Body of pancreas (tissue), 4 donors: ENCODE measurements around the gene BATF2.

ENCODE experiments used
- POLR2A ChIP-seq, 3 donors: fragments of 450-650 bp; IDR thresholded peaks; one replicate each; pipeline ENCODE4 v1.6.1; 2016; ENCODE audit warnings: antibody characterized with exemption in 3 of 3, mild to moderate bottlenecking in 2 of 3
- TF ChIP-seq, protein P1 (sequence below), 7 experiments: fragments of 450-650 bp in 4 of 7; fragments of 200-600 bp in 3 of 7; sonication (generic) in 3 of 7; IDR thresholded peaks; one replicate each; pipeline ENCODE4 v1.5.1; 2016 to 2019; ENCODE audit warnings: antibody characterized with exemption in 7 of 7

DNA sequence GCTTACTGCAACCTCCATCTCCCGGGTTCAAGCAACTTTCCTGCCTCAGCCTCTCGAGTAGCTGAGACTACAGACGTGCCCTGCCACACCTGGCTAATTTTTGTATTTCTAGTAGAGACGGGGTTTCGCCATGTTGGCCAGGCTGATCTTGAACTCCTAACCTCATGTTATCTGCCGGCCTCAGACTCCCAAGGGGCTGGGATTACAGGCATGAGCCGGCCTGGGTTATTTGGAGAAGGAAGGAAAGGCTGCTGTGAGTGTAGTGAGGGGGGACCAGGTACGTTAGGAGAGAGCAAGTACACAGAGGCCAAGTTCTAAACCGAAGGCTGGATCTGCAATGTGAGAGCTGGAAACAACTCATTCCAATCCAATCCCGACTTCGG lies 453 bp downstream of the BATF2 start:
- TF ChIP-seq, protein P1, sequence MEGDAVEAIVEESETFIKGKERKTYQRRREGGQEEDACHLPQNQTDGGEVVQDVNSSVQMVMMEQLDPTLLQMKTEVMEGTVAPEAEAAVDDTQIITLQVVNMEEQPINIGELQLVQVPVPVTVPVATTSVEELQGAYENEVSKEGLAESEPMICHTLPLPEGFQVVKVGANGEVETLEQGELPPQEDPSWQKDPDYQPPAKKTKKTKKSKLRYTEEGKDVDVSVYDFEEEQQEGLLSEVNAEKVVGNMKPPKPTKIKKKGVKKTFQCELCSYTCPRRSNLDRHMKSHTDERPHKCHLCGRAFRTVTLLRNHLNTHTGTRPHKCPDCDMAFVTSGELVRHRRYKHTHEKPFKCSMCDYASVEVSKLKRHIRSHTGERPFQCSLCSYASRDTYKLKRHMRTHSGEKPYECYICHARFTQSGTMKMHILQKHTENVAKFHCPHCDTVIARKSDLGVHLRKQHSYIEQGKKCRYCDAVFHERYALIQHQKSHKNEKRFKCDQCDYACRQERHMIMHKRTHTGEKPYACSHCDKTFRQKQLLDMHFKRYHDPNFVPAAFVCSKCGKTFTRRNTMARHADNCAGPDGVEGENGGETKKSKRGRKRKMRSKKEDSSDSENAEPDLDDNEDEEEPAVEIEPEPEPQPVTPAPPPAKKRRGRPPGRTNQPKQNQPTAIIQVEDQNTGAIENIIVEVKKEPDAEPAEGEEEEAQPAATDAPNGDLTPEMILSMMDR (IDR thresholded peaks at IDR 0.05) = no peak
- TF ChIP-seq POLR2A (IDR thresholded peaks at IDR 0.05) = no peak
